ENCODE measurements around the gene HPSE2. TPM values are rescaled to one million over a fixed set of nuclear protein-coding genes. Genes with fewer than 3 reads are reported as not detected.

Gene HPSE2
- total and polyA plus RNA-seq, 2 experiments from 2014 or later = not detected

DNA sequence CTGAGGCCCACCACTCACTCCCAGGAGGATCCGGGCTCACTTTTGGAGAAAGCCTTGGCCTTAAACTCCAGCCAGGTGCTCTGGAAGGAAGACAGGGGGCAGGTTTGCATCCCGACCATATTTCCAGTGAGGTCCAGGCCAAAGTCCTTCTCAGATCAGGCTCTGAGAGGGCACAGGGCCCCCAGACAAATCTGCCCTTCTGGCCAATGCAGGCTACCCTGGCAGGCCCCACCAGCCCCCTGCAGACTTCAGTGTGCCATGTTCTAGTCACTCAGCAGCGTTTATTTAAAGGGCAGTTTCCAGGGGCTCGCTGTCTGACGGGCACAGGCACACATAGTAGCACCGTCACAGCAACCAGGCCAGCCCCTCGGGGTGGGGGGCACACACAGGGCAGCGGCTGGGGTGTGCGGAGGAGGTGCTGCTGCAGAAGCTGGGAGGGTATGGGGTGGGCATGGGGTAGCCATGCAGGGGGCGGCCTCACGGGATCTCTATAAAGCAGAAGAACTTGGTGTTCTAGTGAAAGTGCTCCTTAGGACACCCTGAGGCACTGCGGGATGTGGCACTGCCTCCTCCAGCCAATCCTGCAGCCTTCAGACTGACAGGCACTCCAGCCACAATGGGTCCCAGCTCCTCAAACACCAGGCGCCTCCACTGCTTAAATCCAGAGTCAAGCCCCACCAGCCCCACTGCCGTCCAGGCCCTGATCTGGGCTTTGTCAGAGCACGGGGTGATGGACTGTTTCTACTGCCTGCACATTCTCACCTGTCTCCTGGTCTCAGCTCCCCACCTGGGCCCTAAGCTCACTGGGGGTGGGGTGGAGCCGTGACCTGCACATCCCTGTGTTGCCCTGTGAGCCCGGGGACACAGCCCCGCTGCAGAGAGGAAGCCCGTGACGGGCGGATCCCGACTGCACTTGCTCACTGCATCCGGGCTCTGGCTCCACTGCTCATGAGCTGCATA is 811.1 kb downstream of the HPSE2 start:
- in situ Hi-C loops (cut with MboI) = no loop called here
- no peaks in the 10 kb centered on the region for H3K9me3 ChIP-seq (ENCODE audit: low read depth)
- H3K9ac ChIP-seq = no peak overlapping the region
- H3K4me3 ChIP-seq = no peak overlapping the region
- no peak overlapping the region for H3K4me2 ChIP-seq (ENCODE audit: unreplicated experiment)
- H3K27ac ChIP-seq = no peak overlapping the region
- H2AFZ ChIP-seq = no peak overlapping the region
- no peaks in the 10 kb centered on the region for H3K9me2 ChIP-seq (ENCODE audit: insufficient read depth)
- no peak for DNase-seq
- no peaks in the 10 kb centered on the region for H3F3A ChIP-seq (ENCODE audit: insufficient read depth)
- no peaks in the 10 kb centered on the region for H3K79me2 ChIP-seq (ENCODE audit: insufficient read depth)
- no peaks in the 10 kb centered on the region for H3K4me1 ChIP-seq (ENCODE audit: insufficient read depth)
- H3K36me3 ChIP-seq (ENCODE audit: low read depth) = no peaks in the 10 kb centered on the region; the same call in 1 of the 2 replicates
- 92 to 95% methylated on average over 20 to 23 of the region's 23 CpGs for WGBS, 2 experiments (ENCODE audit: low coverage in 1 of 2, low lambda C conversion rate in 2 of 2, missing lambda C conversion rate in 2 of 2)
- no peaks in the 10 kb centered on the region for H3K27me3 ChIP-seq (replicated peaks; ENCODE audit: insufficient read depth)
- no peaks in the 10 kb centered on the region for H4K20me1 ChIP-seq (ENCODE audit: insufficient read depth)
- TF ChIP-seq EZH2phosphoT487 (IDR thresholded peaks at IDR 0.05; ENCODE audit: insufficient read depth, low read depth) (no peak), EZH2 (IDR thresholded peaks at IDR 0.05; ENCODE audit: insufficient read depth, poor library complexity, severe bottlenecking) (no peak)

DNA sequence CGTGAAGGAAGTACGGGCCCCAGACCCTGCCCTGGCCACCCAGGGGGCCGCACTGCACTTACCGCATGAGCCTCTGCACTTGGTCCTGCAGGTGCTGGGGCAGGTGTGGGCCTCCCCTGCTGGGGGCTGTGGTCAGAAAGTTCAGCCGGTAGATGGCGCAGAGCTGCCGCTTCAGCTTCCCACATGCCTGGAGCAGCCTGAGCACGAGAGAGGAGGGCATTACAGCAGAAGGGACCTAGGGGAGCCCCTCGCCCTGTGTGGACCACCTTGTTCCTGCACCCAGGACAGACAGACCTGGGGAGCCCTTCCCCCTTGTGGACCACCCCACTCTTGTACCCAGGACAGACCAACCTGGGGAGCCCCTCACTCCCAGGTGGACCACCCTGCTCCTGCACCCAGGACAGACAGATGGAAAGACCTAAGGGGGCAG is 811.9 kb downstream of the HPSE2 start:
- in situ Hi-C loops (cut with MboI) = no loop called here
- H4K20me1 ChIP-seq (ENCODE audit: insufficient read depth) = no peaks in the 10 kb centered on the region
- no peaks in the 10 kb centered on the region; the same call in 1 of the 2 replicates for H3K36me3 ChIP-seq (ENCODE audit: low read depth)
- WGBS, 2 experiments (ENCODE audit: low coverage in 1 of 2, low lambda C conversion rate in 2 of 2, missing lambda C conversion rate in 2 of 2) = 95 to 99% methylated on average over 8 to 9 of the region's 9 CpGs
- no peak for DNase-seq
- no peaks in the 10 kb centered on the region for H3K9me3 ChIP-seq (ENCODE audit: low read depth)
- no peaks in the 10 kb centered on the region for H3K79me2 ChIP-seq (ENCODE audit: insufficient read depth)
- H3K9me2 ChIP-seq (ENCODE audit: insufficient read depth) = no peaks in the 10 kb centered on the region
- no peaks in the 10 kb centered on the region for H3K4me1 ChIP-seq (ENCODE audit: insufficient read depth)
- H3K4me3 ChIP-seq = no peak overlapping the region
- H3K27ac ChIP-seq = no peak overlapping the region
- no peaks in the 10 kb centered on the region for H3F3A ChIP-seq (ENCODE audit: insufficient read depth)
- no peak overlapping the region for H2AFZ ChIP-seq
- TF ChIP-seq EZH2phosphoT487 (IDR thresholded peaks at IDR 0.05; ENCODE audit: insufficient read depth, low read depth) = no peak
- H3K27me3 ChIP-seq (replicated peaks; ENCODE audit: insufficient read depth) = no peaks in the 10 kb centered on the region
- no peak overlapping the region for H3K4me2 ChIP-seq (ENCODE audit: unreplicated experiment)
- no peak overlapping the region for H3K9ac ChIP-seq

DNA sequence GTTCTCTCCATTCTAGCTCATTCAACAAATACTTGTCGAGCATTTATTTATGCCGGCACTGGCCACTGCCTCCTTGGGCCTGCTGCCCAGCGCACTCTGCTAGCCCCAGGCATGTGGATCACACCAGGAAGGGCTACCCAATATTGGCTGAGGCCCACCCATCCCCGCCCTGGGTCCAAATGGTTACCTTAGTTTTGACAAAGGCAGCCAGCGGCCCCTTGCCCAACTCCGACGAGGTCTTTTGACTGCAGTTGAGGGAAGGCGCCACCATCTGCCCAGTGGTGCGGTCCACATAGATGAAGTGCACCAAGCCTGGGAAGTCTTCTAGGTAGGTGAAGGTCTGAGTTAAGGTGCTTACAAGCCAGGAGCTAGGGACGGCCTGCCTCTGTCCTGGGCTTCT is 813.5 kb downstream of the HPSE2 start:
- Histone ChIP-seq H3K36me3 (ENCODE audit: low read depth) (no peaks in the 10 kb centered on the region; the same call in 1 of the 2 replicates), H3K4me3 (no peak overlapping the region), H4K20me1 (ENCODE audit: insufficient read depth) (no peaks in the 10 kb centered on the region), H2AFZ (no peak overlapping the region), H3K27ac (no peak overlapping the region), H3K9ac (no peak overlapping the region), H3K4me1 (ENCODE audit: insufficient read depth) (no peaks in the 10 kb centered on the region), H3K27me3 (replicated peaks; ENCODE audit: insufficient read depth) (no peaks in the 10 kb centered on the region), H3F3A (ENCODE audit: insufficient read depth) (no peaks in the 10 kb centered on the region), H3K9me2 (ENCODE audit: insufficient read depth) (no peaks in the 10 kb centered on the region), H3K79me2 (ENCODE audit: insufficient read depth) (no peaks in the 10 kb centered on the region), H3K9me3 (ENCODE audit: low read depth) (no peaks in the 10 kb centered on the region), H3K4me2 (ENCODE audit: unreplicated experiment) (no peak overlapping the region)
- no peak for DNase-seq
- TF ChIP-seq EZH2 (IDR thresholded peaks at IDR 0.05; ENCODE audit: insufficient read depth, poor library complexity, severe bottlenecking) = no peak
- TF ChIP-seq EZH2phosphoT487 (IDR thresholded peaks at IDR 0.05; ENCODE audit: insufficient read depth, low read depth) = no peak
- in situ Hi-C loops (cut with MboI) = no loop called here
- 89 to 99% methylated on average over 8 to 10 of the region's 10 CpGs for WGBS, 2 experiments (ENCODE audit: low coverage in 1 of 2, low lambda C conversion rate in 2 of 2, missing lambda C conversion rate in 2 of 2)

DNA sequence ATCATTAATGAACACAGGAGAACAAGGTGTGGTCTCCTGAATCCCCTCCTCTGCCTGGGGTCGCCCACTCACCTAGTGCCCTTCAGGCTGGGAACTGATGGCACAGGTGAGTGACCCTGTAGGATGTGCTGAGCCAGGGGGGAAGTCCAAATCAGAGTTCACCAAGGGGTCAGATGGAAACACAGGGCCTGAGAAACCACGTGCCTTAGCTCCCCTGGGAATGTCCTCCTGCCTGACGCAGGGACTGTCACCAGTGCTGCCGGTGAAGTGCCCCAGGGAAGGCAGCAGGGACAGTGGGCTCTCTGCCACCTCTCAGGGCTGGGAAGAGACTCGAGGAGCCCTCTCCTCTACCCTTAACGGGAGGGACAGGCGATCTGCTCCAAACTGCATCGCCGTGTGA is 814.9 kb downstream of the HPSE2 start:
- in situ Hi-C loops (cut with MboI) = no loop called here

More for the DNA sequence above, 814.9 kb downstream of the HPSE2 start:
- TF ChIP-seq EZH2 (IDR thresholded peaks at IDR 0.05; ENCODE audit: insufficient read depth, poor library complexity, severe bottlenecking) (no peak), EZH2phosphoT487 (IDR thresholded peaks at IDR 0.05; ENCODE audit: insufficient read depth, low read depth) (no peak)
- no peak overlapping the region for H3K27ac ChIP-seq
- no peaks in the 10 kb centered on the region for H3K79me2 ChIP-seq (ENCODE audit: insufficient read depth)
- H3K9me2 ChIP-seq (ENCODE audit: insufficient read depth) = no peaks in the 10 kb centered on the region
- H4K20me1 ChIP-seq (ENCODE audit: insufficient read depth) = no peaks in the 10 kb centered on the region
- no peak overlapping the region for H3K4me2 ChIP-seq (ENCODE audit: unreplicated experiment)
- WGBS, 2 experiments (ENCODE audit: low coverage in 1 of 2, low lambda C conversion rate in 2 of 2, missing lambda C conversion rate in 2 of 2) = 86 to 87% methylated on average over 9 of the region's 9 CpGs
- no peak overlapping the region for H3K4me3 ChIP-seq
- H3K4me1 ChIP-seq (ENCODE audit: insufficient read depth) = no peaks in the 10 kb centered on the region
- H3K27me3 ChIP-seq (replicated peaks; ENCODE audit: insufficient read depth) = no peaks in the 10 kb centered on the region
- 0 out of 2 replicates have a peak, but pooled peaks cover 2% of the 10 kb centered on the region for H3F3A ChIP-seq (ENCODE audit: insufficient read depth)
- H2AFZ ChIP-seq = no peak overlapping the region
- H3K9me3 ChIP-seq (ENCODE audit: low read depth) = no peaks in the 10 kb centered on the region
- H3K9ac ChIP-seq = no peak overlapping the region
- H3K36me3 ChIP-seq (ENCODE audit: low read depth) = no peaks in the 10 kb centered on the region
- no peak for DNase-seq

Measured in GM23248 (cell line).